Parathyroid adenoma (tissue), 2 donors: Measurements from ENCODE around the gene PPFIA4.

ENCODE experiments used
- H2AFZ ChIP-seq: fragments of 300-600 bp; sonication (generic); one replicate; pipeline ENCODE4 v1.7.0; 2017; ENCODE audit warnings: antibody characterized with exemption, mild to moderate bottlenecking
- H3K27ac ChIP-seq: fragments of 300-600 bp; sonication (generic); one replicate; pipeline ENCODE4 v1.7.0; 2017
- H3K27me3 ChIP-seq: fragments of 300-600 bp; sonication (generic); one replicate; pipeline ENCODE4 v1.7.0; 2017; ENCODE audit warnings: low read length; ENCODE audit not compliant: control insufficient read depth, insufficient read depth
- H3K36me3 ChIP-seq: fragments of 300-600 bp; sonication (generic); one replicate; pipeline ENCODE4 v1.7.0; 2017; ENCODE audit warnings: low read length; ENCODE audit not compliant: control insufficient read depth, insufficient read depth
- H3K4me1 ChIP-seq: fragments of 300-600 bp; sonication (generic); one replicate; pipeline ENCODE4 v1.7.0; 2017; ENCODE audit warnings: control low read depth
- H3K4me2 ChIP-seq: fragments of 300-600 bp; sonication (generic); one replicate; pipeline ENCODE4 v1.7.0; 2017; ENCODE audit warnings: low read length
- H3K4me3 ChIP-seq: fragments of 300-600 bp; sonication (generic); one replicate; pipeline ENCODE4 v1.7.0; 2017; ENCODE audit warnings: low read depth, low read length
- H3K79me2 ChIP-seq: fragments of 300-600 bp; sonication (generic); one replicate; pipeline ENCODE4 v1.7.0; 2017; ENCODE audit warnings: control low read depth
- H3K9ac ChIP-seq: fragments of 300-600 bp; sonication (generic); one replicate; pipeline ENCODE4 v1.7.0; 2017; ENCODE audit warnings: mild to moderate bottlenecking
- H3K9me3 ChIP-seq: fragments of 300-600 bp; sonication (generic); one replicate; pipeline ENCODE4 v1.7.0; 2017; ENCODE audit warnings: low read length; ENCODE audit not compliant: control insufficient read depth
- CTCF ChIP-seq: fragments of 300-600 bp; sonication (generic); IDR thresholded peaks from one replicate; pipeline ENCODE4 v1.7.0; 2017; ENCODE audit warnings: antibody characterized with exemption, mild to moderate bottlenecking
- donor health status: primary hyperparathyroidism.

PPFIA4 gene

GRCh38 chr1:203055161-203055799 is 29.0 kb downstream of the PPFIA4 start:
- no peak overlapping the region for H3K9ac ChIP-seq
- no peak overlapping the region for H2AFZ ChIP-seq
- TF ChIP-seq CTCF: no peak
- no peaks in the 10 kb centered on the region for H3K9me3 ChIP-seq
- no peak overlapping the region for H3K4me2 ChIP-seq
- H3K4me3 ChIP-seq: no peak overlapping the region
- H3K4me1 ChIP-seq: no peaks in the 10 kb centered on the region
- H3K27ac ChIP-seq: no peak overlapping the region
- H3K79me2 ChIP-seq: no peaks in the 10 kb centered on the region
- no peaks in the 10 kb centered on the region for H3K27me3 ChIP-seq
- no peaks in the 10 kb centered on the region for H3K36me3 ChIP-seq

GRCh38 chr1:203056012-203056411 is 29.7 kb downstream of the PPFIA4 start:
- Histone ChIP-seq H3K4me1 (no peaks in the 10 kb centered on the region), H3K4me3 (no peak overlapping the region), H3K27me3 (no peaks in the 10 kb centered on the region), H3K36me3 (no peaks in the 10 kb centered on the region), H3K27ac (no peak overlapping the region), H3K4me2 (no peak overlapping the region), H3K9me3 (no peaks in the 10 kb centered on the region), H3K79me2 (no peaks in the 10 kb centered on the region), H3K9ac (no peak overlapping the region), H2AFZ (no peak overlapping the region)
- no peak for TF ChIP-seq CTCF

GRCh38 chr1:203056516-203056915 is 30.2 kb downstream of the PPFIA4 start:
- no peak overlapping the region for H3K4me3 ChIP-seq
- no peaks in the 10 kb centered on the region for H3K9me3 ChIP-seq
- TF ChIP-seq CTCF: no peak
- no peak overlapping the region for H3K9ac ChIP-seq
- no peak overlapping the region for H3K27ac ChIP-seq
- no peak overlapping the region for H2AFZ ChIP-seq
- no peaks in the 10 kb centered on the region for H3K4me1 ChIP-seq
- H3K4me2 ChIP-seq: no peak overlapping the region
- H3K27me3 ChIP-seq: no peaks in the 10 kb centered on the region
- H3K36me3 ChIP-seq: no peaks in the 10 kb centered on the region
- H3K79me2 ChIP-seq: no peaks in the 10 kb centered on the region

- Histone ChIP-seq H3K27me3 (no peaks in the 10 kb centered on the region), H3K36me3 (no peaks in the 10 kb centered on the region), H3K4me2 (no peak overlapping the region), H3K27ac (no peak overlapping the region), H3K4me3 (no peak overlapping the region), H3K9ac (no peak overlapping the region), H2AFZ (no peak overlapping the region), H3K9me3 (no peaks in the 10 kb centered on the region), H3K4me1 (no peaks in the 10 kb centered on the region), H3K79me2 (no peaks in the 10 kb centered on the region)
- no peak for TF ChIP-seq CTCF
Observed at GRCh38 chr1:203057911-203058675, 31.8 kb downstream of the PPFIA4 start.

- H3K79me2 ChIP-seq: no peaks in the 10 kb centered on the region
- H3K27me3 ChIP-seq: no peaks in the 10 kb centered on the region
- TF ChIP-seq CTCF: no peak
- H3K36me3 ChIP-seq: no peaks in the 10 kb centered on the region
- H3K4me1 ChIP-seq: no peaks in the 10 kb centered on the region
- no peak overlapping the region for H3K9ac ChIP-seq
- H3K4me3 ChIP-seq: no peak overlapping the region
- no peaks in the 10 kb centered on the region for H3K9me3 ChIP-seq
- no peak overlapping the region for H3K27ac ChIP-seq
- no peak overlapping the region for H2AFZ ChIP-seq
- H3K4me2 ChIP-seq: no peak overlapping the region
Observed at GRCh38 chr1:203058676-203058935, 32.3 kb downstream of the PPFIA4 start.
